ENCODE measurements around the gene RENBP.

The RENBP gene

GRCh38 chrX:153971124-153971449 lies 26.6 kb upstream of the RENBP start:
- DNase-seq (ENCODE audit: low read depth in 4 of 4, low spot score in 1 of 4), result peak; percentile 47 to 80 (median 72)

DNA sequence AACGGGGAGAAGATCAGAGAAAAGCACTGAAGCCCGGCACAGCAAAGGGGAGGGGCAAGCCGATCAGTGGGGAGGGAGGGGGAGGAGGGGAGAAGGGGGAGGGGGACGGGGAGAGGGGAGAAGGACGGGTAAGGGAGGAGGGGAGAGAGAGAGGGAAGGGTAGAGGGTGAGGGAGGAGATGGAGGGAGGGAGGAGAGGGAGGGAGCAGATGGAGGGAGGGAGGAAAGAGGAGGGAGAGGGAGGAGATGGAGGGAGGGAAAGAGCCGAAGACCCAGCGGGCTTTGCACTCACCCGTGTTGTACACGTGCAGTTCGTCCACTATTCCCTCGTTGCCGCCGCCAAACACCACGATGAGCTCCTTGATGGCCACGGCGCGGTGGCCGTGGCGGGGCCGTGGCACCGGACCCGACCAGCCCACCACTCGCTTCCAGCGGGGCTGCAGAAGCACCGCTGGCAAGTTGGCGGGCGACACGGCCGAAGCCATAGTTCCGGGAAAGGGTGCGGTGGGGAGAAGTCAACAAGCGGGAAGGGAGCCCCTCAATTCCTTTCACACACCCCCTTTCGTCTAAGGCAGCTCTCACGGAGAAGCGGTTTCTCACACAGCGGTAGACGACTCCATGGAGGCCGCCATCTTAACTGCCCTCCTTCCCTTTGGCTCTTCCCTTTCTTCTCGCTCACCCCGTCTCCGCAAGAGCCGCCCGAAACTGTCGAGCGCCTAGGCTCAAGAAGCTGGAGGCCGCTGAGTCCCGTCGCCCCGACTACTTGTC lies 26.1 kb upstream of the RENBP start:
- DNase-seq (ENCODE audit: low read depth in 4 of 4, low spot score in 1 of 4), result no peak

DNA sequence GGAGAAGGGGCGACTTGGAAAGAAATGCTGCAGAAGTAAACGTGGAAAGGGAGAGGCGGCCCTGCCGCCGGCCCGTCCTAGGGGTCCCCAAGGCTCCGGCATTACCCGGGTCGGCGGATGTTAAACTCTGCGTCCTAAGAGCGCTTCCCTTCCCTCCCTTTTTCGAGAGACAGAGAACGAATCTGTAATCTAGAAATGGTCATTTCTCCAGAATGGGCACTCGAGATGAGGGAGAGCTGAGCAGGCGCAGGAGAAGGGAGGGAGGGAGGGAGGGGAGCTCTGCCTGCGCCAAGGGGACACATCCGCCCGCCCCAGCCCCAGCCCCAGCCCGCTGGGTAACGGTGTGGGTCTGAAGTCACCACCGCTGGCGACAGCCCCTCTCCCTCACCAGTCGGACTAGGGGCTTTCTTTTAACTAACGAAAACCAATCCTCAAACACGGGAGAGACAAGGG lies 25.5 kb upstream of the RENBP start:
- no peak for DNase-seq (ENCODE audit: low read depth in 4 of 4, low spot score in 1 of 4)

DNA sequence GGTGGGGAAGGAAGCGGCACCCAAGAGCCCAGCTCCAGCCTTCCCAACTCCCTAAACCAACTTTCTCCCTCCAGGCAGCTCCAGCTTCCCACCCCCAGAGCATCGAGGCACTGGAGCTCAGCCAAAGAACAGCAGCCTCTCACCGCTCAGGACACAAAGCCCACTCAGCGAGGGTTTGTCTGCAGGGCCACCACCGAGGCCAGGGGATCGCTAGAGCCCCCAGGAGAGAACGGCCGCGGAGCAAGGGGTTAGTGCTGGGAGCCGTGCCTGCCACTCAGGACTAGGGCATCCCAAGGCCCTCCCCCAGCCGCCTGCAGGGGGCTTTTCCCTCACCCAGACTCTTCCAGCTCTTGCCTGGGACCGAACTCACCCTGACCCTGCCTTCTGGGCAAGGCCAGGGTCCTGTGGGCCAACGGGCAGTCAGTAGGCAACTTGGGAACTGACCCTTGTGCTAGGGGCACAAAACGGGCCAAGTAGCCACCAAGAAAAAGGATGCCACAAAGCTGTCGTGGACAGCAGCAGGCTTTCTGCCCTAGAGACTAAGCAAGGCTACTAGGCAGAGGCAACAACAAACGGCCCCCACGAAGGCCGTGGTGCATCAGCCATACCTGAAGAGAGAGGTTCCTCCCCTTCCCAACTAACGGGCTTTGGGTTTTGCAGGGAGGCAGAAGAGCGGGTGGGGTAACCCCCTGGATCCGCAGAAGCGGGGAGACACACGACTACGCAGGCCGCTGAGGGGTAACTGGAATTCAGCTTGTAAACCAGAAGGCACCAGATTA lies 24.9 kb upstream of the RENBP start:
- DNase-seq (ENCODE audit: low read depth in 4 of 4, low spot score in 1 of 4), result no peak

DNA sequence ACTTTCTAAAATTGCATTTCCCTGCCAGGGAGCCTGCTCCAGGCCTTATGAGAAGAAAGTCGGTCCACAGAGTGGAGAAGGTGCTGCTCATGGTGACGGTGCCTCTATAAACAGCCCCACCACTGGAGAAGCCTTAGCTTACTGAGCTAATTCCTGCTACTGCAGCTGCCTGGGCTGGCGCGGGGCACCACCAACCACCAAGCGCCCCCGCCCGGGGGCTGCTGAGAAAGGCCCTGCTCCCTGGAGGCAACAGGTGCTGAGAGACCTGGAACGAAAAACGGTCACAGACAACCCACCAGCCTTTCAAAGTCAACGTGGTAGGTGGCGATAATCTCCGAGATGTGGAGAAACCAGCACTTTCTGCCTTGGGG lies 24.3 kb upstream of the RENBP start:
- no peak for DNase-seq (ENCODE audit: low read depth in 4 of 4, low spot score in 1 of 4)

DNA sequence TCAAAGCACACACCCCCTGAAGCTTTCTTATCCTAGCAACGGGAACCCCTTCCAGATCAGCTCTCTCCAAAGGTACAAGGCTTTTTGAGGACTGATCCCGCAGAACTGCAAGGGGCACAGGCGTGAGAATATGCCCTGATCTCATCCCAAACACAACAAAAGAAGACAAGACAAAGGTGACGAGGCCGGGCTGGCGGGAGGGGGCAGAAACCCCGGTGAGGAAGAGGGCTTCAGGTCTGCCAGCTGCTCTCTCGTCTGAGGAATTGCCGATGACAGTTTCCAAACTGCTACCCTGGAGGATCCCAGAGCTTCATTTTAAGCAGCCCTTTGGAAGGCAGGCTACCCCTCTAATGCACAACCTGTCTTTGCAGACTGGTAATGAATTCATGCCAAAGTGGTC lies 23.8 kb upstream of the RENBP start:
- DNase-seq (ENCODE audit: low read depth in 4 of 4, low spot score in 1 of 4), result no peak

GRCh38 chrX:153967536-153968224 lies 23.2 kb upstream of the RENBP start:
- no peak for DNase-seq (ENCODE audit: low read depth in 4 of 4, low spot score in 1 of 4)

- DNase-seq (ENCODE audit: low read depth in 4 of 4, low spot score in 1 of 4), result no peak
These were observed 22.5 kb upstream of the RENBP start for GRCh38 chrX:153966841-153967535.

- DNase-seq (ENCODE audit: low read depth in 4 of 4, low spot score in 1 of 4), result no peak
These were observed 21.8 kb upstream of the RENBP start for GRCh38 chrX:153966283-153966688.

DNA sequence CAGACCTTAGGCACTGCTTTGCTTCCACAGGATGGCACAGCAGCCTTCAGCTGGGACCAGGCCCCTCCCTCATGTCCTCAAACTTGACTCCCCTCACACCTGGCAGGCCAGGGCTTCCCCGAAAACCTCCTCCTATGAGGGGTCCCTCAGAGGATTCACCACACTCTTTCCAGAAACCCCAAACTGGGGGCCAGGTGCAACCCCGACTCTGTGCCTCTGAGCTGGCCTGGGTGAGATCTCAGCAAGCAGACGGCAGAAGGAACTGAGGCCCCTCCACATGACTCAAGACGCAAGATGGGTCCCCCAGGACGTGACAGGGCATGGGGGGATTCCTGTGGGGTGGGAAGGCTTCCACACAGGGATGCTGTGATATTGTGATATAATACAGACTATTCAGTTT lies 21.0 kb upstream of the RENBP start:
- no peak for DNase-seq (ENCODE audit: low read depth in 4 of 4, low spot score in 1 of 4)

DNA sequence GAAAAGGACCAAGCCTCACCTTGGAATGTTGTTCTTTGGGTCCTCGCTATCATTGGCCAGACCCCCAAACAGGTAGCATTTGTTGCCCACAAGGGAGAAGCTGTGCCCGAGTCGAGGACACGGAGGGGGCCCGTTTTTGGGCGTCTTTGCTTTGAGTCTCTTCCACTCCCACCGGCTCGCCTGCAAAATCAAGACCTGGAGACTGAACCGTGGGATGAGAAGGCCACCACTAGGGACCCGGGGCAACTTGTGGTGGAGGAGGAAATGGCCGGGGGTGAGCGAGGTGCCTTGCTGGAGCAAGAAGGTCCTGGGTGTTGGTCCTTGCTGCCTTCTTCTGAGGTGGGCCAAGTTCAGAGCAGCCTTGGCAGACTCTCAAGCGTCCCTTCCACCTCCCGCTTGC lies 19.7 kb upstream of the RENBP start:
- DNase-seq (ENCODE audit: low read depth in 4 of 4, low spot score in 1 of 4), result no peak

GRCh38 chrX:153963546-153963945 lies 19.1 kb upstream of the RENBP start:
- DNase-seq (ENCODE audit: low read depth in 4 of 4, low spot score in 1 of 4), result no peak

- no peak for DNase-seq (ENCODE audit: low read depth in 4 of 4, low spot score in 1 of 4)
These were observed 16.8 kb upstream of the RENBP start for GRCh38 chrX:153961292-153961691.

- DNase-seq (ENCODE audit: low read depth in 4 of 4, low spot score in 1 of 4), result no peak
These were observed 16.3 kb upstream of the RENBP start for GRCh38 chrX:153960786-153961185.

DNA sequence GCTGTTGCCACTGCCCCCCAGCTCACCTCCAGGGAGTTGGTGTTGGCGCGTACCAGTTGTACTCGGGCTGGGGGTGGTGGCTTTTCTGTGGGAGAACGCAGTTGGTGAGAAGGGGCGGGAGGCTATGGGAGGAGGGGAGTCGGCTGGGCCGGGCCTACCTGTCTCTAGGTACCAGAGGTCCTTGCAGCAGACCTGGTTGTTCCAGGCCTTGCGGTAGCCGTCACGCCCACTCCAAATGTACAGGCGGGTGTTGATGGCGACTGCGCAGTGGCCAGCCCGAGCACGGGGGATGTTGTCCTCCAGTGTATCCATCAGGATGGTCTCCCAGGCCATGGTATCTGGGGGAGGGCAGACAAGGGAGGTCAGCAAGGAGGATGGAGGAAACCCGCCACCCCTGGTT lies 15.6 kb upstream of the RENBP start:
- DNase-seq (ENCODE audit: low read depth in 4 of 4, low spot score in 1 of 4), result no peak

DNA sequence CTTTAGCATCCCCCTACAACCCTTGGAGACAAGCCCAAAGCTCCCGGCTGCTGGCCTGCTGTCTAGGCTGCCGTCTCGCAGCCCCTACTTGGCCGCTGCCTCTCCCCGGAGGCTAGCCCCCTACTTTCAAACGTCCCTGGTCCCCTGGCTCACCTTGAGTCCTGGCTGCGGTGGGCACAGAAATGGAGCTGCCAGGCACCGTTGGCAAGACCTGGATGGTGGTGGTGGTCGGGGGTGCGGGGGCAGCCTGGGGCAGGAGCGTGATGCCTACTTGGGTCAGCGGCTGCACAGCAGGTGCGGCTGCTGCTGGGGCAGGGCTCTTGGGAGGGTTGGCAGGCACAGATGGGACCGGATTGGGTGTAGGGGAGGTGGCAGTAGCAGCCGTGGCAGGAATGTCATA lies 15.2 kb upstream of the RENBP start:
- DNase-seq (ENCODE audit: low read depth in 4 of 4, low spot score in 1 of 4), result no peak

DNA sequence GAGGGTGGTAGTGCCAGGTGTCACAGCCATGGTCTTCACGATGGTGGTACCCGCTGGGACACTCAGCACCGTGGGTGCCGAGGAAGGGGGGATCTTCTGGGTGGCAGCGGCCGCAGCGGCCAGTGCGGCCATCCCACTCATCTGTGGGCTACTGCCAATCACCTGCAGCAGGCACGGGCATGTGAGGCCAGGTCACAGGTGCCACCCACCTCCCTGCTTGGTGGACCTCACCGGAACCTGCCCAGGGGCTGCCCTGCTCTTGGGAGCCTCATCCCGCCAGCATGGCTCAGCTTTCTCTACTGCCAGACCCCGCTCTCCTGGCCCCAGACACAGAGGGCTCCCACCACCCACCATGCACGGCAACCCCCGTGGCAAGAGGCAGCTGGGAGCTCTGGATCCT lies 14.2 kb upstream of the RENBP start:
- DNase-seq (ENCODE audit: low read depth in 4 of 4, low spot score in 1 of 4), result no peak

GRCh38 chrX:153957224-153957623 lies 12.8 kb upstream of the RENBP start:
- DNase-seq (ENCODE audit: low read depth in 4 of 4, low spot score in 1 of 4), result no peak

GRCh38 chrX:153956044-153956907 lies 11.8 kb upstream of the RENBP start:
- no peak for DNase-seq (ENCODE audit: low read depth in 4 of 4, low spot score in 1 of 4)

GRCh38 chrX:153955228-153955732 lies 10.8 kb upstream of the RENBP start:
- no peak for DNase-seq (ENCODE audit: low read depth in 4 of 4, low spot score in 1 of 4)

All from stimulated activated CD4-positive, alpha-beta T cell treated with anti-CD3 and anti-CD28 coated beads, Interleukin-1b, Interleukin-23, amount 100 ng/mL, for 24 hours (primary cell).